ENCODE results near the gene FAU. TPM values are rescaled to one million over a fixed set of nuclear protein-coding genes. Genes with fewer than 3 reads are reported as not detected.

The FAU gene
- total and polyA plus RNA-seq, 2 of the 13 experiments (the other 11 are each of a cell fraction or from before 2014, with no cell fraction given) = 374 to 869 TPM

DNA sequence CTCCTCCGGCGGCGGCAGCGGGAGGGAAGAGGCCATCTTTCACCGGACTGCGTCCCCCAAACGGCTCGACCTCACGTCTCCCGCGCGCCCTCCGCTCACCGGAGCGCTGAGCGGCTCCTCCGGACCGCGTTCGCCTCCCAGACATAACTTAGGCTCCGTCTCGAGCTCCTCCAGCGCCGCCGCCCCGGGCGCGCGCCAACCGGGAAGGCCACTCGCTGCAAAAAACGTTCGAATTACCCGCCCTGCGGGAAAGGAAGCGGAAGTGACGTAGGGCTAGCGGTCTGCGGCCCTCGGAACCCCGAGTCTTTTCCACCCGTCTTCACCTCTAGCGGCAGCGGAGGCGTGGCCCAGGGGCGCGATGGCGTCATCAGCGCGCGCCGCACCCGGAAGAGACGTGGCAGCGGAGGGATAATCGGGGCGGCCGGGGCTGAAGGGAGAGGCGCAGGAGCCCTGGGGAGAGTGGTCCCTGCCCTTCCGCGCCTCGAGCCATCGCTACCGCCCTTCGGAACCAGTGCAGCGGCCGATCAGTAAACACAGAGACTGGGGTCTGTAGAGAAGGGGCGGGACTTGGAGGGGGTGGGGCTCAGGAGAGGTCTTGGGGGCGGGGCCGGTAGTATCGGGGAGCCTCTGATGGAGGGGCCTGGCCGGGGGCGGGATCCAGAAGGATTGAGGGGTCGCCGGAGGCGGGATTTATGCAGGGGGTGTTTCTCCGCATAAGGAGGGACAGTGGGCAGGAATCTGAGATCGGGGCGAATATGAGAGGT, 37.9 kb downstream of the FAU start, which contains the start of the genes CDCA5 and ZFPL1 (continued):
- TF ChIP-seq, protein P1, sequence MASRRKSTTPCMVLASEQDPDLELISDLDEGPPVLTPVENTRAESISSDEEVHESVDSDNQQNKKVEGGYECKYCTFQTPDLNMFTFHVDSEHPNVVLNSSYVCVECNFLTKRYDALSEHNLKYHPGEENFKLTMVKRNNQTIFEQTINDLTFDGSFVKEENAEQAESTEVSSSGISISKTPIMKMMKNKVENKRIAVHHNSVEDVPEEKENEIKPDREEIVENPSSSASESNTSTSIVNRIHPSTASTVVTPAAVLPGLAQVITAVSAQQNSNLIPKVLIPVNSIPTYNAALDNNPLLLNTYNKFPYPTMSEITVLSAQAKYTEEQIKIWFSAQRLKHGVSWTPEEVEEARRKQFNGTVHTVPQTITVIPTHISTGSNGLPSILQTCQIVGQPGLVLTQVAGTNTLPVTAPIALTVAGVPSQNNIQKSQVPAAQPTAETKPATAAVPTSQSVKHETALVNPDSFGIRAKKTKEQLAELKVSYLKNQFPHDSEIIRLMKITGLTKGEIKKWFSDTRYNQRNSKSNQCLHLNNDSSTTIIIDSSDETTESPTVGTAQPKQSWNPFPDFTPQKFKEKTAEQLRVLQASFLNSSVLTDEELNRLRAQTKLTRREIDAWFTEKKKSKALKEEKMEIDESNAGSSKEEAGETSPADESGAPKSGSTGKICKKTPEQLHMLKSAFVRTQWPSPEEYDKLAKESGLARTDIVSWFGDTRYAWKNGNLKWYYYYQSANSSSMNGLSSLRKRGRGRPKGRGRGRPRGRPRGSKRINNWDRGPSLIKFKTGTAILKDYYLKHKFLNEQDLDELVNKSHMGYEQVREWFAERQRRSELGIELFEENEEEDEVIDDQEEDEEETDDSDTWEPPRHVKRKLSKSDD (CRISPR knock-in tag; IDR thresholded peaks at IDR 0.05; ENCODE audit: low read depth) = peak; percentile 90
- TF ChIP-seq FOXK1 (CRISPR knock-in tag; IDR thresholded peaks at IDR 0.05; ENCODE audit: borderline replicate concordance, low read depth) = peak; percentile 95
- TF ChIP-seq, protein P2, sequence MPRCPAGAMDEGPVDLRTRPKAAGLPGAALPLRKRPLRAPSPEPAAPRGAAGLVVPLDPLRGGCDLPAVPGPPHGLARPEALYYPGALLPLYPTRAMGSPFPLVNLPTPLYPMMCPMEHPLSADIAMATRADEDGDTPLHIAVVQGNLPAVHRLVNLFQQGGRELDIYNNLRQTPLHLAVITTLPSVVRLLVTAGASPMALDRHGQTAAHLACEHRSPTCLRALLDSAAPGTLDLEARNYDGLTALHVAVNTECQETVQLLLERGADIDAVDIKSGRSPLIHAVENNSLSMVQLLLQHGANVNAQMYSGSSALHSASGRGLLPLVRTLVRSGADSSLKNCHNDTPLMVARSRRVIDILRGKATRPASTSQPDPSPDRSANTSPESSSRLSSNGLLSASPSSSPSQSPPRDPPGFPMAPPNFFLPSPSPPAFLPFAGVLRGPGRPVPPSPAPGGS (CRISPR knock-in tag; IDR thresholded peaks at IDR 0.05) = 0 out of 2 replicates have a peak, but pooled peaks have one; percentile 68
- TF ChIP-seq ZKSCAN1 (IDR thresholded peaks at IDR 0.05; ENCODE audit: low read length) = no peak
- TF ChIP-seq SPEN (CRISPR knock-in tag; IDR thresholded peaks at IDR 0.05; ENCODE audit: low read depth) = peak; percentile 87
- TF ChIP-seq, protein P3, sequence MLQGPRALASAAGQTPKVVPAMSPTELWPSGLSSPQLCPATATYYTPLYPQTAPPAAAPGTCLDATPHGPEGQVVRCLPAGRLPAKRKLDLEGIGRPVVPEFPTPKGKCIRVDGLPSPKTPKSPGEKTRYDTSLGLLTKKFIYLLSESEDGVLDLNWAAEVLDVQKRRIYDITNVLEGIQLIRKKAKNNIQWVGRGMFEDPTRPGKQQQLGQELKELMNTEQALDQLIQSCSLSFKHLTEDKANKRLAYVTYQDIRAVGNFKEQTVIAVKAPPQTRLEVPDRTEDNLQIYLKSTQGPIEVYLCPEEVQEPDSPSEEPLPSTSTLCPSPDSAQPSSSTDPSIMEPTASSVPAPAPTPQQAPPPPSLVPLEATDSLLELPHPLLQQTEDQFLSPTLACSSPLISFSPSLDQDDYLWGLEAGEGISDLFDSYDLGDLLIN (CRISPR knock-in tag; IDR thresholded peaks at IDR 0.05; ENCODE audit: borderline replicate concordance) = peak; percentile 73
- peak; percentile 21; the same call in 1 of the 2 replicates for TF ChIP-seq ZNF160 (CRISPR knock-in tag; IDR thresholded peaks at IDR 0.05)
- TF ChIP-seq NCOA2 (CRISPR knock-in tag; IDR thresholded peaks at IDR 0.05) = peak; percentile 64
- TF ChIP-seq, protein P4, sequence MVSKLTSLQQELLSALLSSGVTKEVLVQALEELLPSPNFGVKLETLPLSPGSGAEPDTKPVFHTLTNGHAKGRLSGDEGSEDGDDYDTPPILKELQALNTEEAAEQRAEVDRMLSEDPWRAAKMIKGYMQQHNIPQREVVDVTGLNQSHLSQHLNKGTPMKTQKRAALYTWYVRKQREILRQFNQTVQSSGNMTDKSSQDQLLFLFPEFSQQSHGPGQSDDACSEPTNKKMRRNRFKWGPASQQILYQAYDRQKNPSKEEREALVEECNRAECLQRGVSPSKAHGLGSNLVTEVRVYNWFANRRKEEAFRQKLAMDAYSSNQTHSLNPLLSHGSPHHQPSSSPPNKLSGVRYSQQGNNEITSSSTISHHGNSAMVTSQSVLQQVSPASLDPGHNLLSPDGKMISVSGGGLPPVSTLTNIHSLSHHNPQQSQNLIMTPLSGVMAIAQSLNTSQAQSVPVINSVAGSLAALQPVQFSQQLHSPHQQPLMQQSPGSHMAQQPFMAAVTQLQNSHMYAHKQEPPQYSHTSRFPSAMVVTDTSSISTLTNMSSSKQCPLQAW (CRISPR knock-in tag; IDR thresholded peaks at IDR 0.05) = peak; percentile 86
- TF ChIP-seq, protein P5, sequence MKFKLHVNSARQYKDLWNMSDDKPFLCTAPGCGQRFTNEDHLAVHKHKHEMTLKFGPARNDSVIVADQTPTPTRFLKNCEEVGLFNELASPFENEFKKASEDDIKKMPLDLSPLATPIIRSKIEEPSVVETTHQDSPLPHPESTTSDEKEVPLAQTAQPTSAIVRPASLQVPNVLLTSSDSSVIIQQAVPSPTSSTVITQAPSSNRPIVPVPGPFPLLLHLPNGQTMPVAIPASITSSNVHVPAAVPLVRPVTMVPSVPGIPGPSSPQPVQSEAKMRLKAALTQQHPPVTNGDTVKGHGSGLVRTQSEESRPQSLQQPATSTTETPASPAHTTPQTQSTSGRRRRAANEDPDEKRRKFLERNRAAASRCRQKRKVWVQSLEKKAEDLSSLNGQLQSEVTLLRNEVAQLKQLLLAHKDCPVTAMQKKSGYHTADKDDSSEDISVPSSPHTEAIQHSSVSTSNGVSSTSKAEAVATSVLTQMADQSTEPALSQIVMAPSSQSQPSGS (CRISPR knock-in tag; IDR thresholded peaks at IDR 0.05) = no peak
- TF ChIP-seq, protein P6, sequence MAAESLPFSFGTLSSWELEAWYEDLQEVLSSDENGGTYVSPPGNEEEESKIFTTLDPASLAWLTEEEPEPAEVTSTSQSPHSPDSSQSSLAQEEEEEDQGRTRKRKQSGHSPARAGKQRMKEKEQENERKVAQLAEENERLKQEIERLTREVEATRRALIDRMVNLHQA (CRISPR knock-in tag; IDR thresholded peaks at IDR 0.05) = no peak
- peak; percentile 81 for TF ChIP-seq HIVEP1 (CRISPR knock-in tag; IDR thresholded peaks at IDR 0.05)
- TF ChIP-seq, protein P7, sequence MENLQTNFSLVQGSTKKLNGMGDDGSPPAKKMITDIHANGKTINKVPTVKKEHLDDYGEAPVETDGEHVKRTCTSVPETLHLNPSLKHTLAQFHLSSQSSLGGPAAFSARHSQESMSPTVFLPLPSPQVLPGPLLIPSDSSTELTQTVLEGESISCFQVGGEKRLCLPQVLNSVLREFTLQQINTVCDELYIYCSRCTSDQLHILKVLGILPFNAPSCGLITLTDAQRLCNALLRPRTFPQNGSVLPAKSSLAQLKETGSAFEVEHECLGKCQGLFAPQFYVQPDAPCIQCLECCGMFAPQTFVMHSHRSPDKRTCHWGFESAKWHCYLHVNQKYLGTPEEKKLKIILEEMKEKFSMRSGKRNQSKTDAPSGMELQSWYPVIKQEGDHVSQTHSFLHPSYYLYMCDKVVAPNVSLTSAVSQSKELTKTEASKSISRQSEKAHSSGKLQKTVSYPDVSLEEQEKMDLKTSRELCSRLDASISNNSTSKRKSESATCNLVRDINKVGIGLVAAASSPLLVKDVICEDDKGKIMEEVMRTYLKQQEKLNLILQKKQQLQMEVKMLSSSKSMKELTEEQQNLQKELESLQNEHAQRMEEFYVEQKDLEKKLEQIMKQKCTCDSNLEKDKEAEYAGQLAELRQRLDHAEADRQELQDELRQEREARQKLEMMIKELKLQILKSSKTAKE (CRISPR knock-in tag; IDR thresholded peaks at IDR 0.05; ENCODE audit: borderline replicate concordance) = peak; percentile 73
- TF ChIP-seq, protein P8, sequence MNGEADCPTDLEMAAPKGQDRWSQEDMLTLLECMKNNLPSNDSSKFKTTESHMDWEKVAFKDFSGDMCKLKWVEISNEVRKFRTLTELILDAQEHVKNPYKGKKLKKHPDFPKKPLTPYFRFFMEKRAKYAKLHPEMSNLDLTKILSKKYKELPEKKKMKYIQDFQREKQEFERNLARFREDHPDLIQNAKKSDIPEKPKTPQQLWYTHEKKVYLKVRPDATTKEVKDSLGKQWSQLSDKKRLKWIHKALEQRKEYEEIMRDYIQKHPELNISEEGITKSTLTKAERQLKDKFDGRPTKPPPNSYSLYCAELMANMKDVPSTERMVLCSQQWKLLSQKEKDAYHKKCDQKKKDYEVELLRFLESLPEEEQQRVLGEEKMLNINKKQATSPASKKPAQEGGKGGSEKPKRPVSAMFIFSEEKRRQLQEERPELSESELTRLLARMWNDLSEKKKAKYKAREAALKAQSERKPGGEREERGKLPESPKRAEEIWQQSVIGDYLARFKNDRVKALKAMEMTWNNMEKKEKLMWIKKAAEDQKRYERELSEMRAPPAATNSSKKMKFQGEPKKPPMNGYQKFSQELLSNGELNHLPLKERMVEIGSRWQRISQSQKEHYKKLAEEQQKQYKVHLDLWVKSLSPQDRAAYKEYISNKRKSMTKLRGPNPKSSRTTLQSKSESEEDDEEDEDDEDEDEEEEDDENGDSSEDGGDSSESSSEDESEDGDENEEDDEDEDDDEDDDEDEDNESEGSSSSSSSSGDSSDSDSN (CRISPR knock-in tag; IDR thresholded peaks at IDR 0.05) = peak; percentile 68

Data from HepG2 (cell line).